ENCODE results near the gene MED27. TPM values are rescaled to one million over a fixed set of nuclear protein-coding genes. Genes with fewer than 3 reads are reported as not detected.

MED27 gene
- total and polyA plus RNA-seq, 9 of the 15 experiments (the other 6 are each of a cell fraction or from before 2014, with no cell fraction given) = 24.4 to 91.0 (median 36.1) TPM

DNA sequence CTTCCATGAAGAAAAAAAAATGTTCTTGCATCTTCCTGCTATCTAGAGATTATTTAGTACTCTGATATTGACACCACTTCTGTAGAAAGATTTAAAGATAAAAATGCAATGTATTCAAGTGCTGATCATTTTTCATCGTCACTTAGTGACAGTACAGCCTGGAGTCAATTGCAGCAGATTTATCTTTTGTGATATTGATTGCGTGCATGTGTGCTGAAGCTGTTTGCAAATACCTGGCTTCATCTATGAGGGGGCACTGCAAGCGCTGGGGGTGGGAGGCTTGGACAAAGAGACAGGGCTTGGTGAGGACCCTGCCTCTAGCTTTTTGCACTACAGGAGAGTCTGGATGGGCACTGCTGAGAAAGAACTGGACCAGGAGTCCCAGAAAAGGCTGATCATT, 38.0 kb upstream of the MED27 start:
- DNase-seq (ENCODE audit: extremely low read depth in 1 of 4, low spot score in 3 of 4) (no peak), ATAC-seq (no peak), FAIRE-seq (no peak)
- Histone ChIP-seq H2AFZ (ENCODE audit: low read depth, low read length) (no peak overlapping the region), H3K27me3 (ENCODE audit: control insufficient read depth in 2 of 2, insufficient read depth in 2 of 2, low read length in 2 of 2) (peaks cover 0 to 11% of the 10 kb centered on the region in 2 experiments; a peak in 2 of 5 replicates), H3K4me2 (ENCODE audit: insufficient read depth, low read length) (no peak overlapping the region), H3K9ac (ENCODE audit: insufficient read depth in 1 of 2, low read depth in 2 of 2, low read length in 2 of 2) (no peak overlapping the region), H3K27ac (ENCODE audit: extremely low read depth, low read depth, low read length) (no peak overlapping the region), H3K9me1 (ENCODE audit: control insufficient read depth, insufficient read depth, low read length) (no peaks in the 10 kb centered on the region), H4K20me1 (replicated peaks; ENCODE audit: control insufficient read depth, insufficient read depth, low read length) (peaks cover 6% of the 10 kb centered on the region; the same call in 1 of the 2 replicates), H3K36me3 (ENCODE audit: control insufficient read depth, insufficient read depth, low read length) (no peaks in the 10 kb centered on the region), H3K4me3 (no peak overlapping the region), H3K79me2 (ENCODE audit: control insufficient read depth, insufficient read depth, low read length) (no peaks in the 10 kb centered on the region), H3K4me1 (replicated peaks in 1 of 2; ENCODE audit: control insufficient read depth in 2 of 2, insufficient read depth in 2 of 2, low read length in 2 of 2) (0 out of 5 replicates have a peak, but pooled peaks cover 0 to 2% of the 10 kb centered on the region in 2 experiments), H3K9me3 (replicated peaks; ENCODE audit: control insufficient read depth, insufficient read depth, low read depth, low read length) (no peaks in the 10 kb centered on the region)
- ChIA-PET POLR2A (interaction anchor here (0.6 to 0.7 kb wide), 4 partner anchors 32 to 1279 kb away, joined by 3 read pairs; no protein-coding TSS in a partner anchor), CTCF (ENCODE audit: low intra/inter-chr PET ratio) (no interaction called here)
- WGBS (ENCODE audit: insufficient coverage, low coverage, missing lambda C conversion rate) = 4% methylated on average over 3 of the region's 3 CpGs
- in situ Hi-C loops (cut with MboI) (no loop called here), intact Hi-C loops (cut with micrococcal nuclease) (no loop called here)
- BruUV-seq (replicated peaks) = no TSS peak
- TF ChIP-seq HNRNPUL1 (IDR thresholded peaks at IDR 0.05; ENCODE audit: low read length) (no peak), HMG20A (CRISPR knock-in tag; conservative IDR thresholded peaks at IDR 0.05) (no peak), ZNF124 (CRISPR knock-in tag; IDR thresholded peaks at IDR 0.05) (no peak), ZNF584 (CRISPR knock-in tag; IDR thresholded peaks at IDR 0.05; ENCODE audit: low read depth) (no peak), HCFC1 (IDR thresholded peaks at IDR 0.05; ENCODE audit: low read depth, low read length) (no peak), ZNF41 (CRISPR knock-in tag; conservative IDR thresholded peaks at IDR 0.05) (no peak), BACH1 (tag; IDR thresholded peaks at IDR 0.05) (no peak)

DNA sequence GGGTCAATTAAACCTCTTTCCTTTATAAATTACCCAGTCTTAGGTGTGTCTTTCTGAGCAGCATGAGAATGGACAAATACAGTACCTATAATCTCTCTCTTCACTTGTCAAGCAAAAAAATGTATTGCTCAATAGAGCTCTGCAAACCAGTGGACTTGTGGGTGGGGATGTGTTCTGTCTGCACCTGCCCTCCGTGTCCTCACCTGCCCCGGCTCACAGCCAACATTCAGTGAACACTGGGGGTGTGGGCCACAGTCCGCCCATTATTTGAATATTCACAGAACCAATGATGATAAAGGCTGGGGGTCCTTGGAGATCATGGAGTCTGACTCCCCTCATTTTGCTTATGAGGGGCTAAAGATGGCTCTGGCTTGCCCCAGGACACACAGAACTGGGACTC, 36.9 kb upstream of the MED27 start:
- Histone ChIP-seq H4K20me1 (replicated peaks; ENCODE audit: control insufficient read depth, insufficient read depth, low read length) (peaks cover 5% of the 10 kb centered on the region; the same call in 1 of the 2 replicates), H3K4me3 (no peak overlapping the region), H3K9me1 (ENCODE audit: control insufficient read depth, insufficient read depth, low read length) (no peaks in the 10 kb centered on the region), H3K4me2 (ENCODE audit: insufficient read depth, low read length) (no peak overlapping the region), H3K9me3 (replicated peaks; ENCODE audit: control insufficient read depth, insufficient read depth, low read depth, low read length) (no peaks in the 10 kb centered on the region), H3K27me3 (ENCODE audit: control insufficient read depth in 2 of 2, insufficient read depth in 2 of 2, low read length in 2 of 2) (peaks cover 1 to 11% of the 10 kb centered on the region in 2 experiments; a peak in 3 of 5 replicates), H3K27ac (ENCODE audit: extremely low read depth, low read depth, low read length) (no peak overlapping the region), H3K79me2 (ENCODE audit: control insufficient read depth, insufficient read depth, low read length) (no peaks in the 10 kb centered on the region), H3K9ac (ENCODE audit: insufficient read depth in 1 of 2, low read depth in 2 of 2, low read length in 2 of 2) (no peak overlapping the region), H3K4me1 (replicated peaks in 1 of 2; ENCODE audit: control insufficient read depth in 2 of 2, insufficient read depth in 2 of 2, low read length in 2 of 2) (0 out of 5 replicates have a peak, but pooled peaks cover 0 to 2% of the 10 kb centered on the region in 2 experiments), H2AFZ (ENCODE audit: low read depth, low read length) (no peak overlapping the region), H3K36me3 (ENCODE audit: control insufficient read depth, insufficient read depth, low read length) (no peaks in the 10 kb centered on the region)
- no TSS peak for BruUV-seq (replicated peaks)
- ATAC-seq = no peak
- intact Hi-C loops (cut with micrococcal nuclease) (no loop called here), in situ Hi-C loops (cut with MboI) (no loop called here)
- no peak for FAIRE-seq
- no peak for DNase-seq (ENCODE audit: extremely low read depth in 1 of 4, low spot score in 3 of 4)
- CTCF ChIA-PET (ENCODE audit: low intra/inter-chr PET ratio) = no interaction called here
- WGBS (ENCODE audit: insufficient coverage, low coverage, missing lambda C conversion rate) = 0% methylated on average over 3 of the region's 3 CpGs
- TF ChIP-seq ZNF217 (CRISPR knock-in tag; IDR thresholded peaks at IDR 0.05) (no peak), HNRNPH1 (optimal IDR thresholded peaks at IDR 0.05; ENCODE audit: low read depth, low read length) (no peak), OTX1 (CRISPR knock-in tag; IDR thresholded peaks at IDR 0.05) (no peak), FOXP1 (CRISPR knock-in tag; IDR thresholded peaks at IDR 0.05) (no peak), RBFOX2 (IDR thresholded peaks at IDR 0.05; ENCODE audit: low read depth, low read length) (no peak), JUNB (CRISPR knock-in tag; conservative IDR thresholded peaks at IDR 0.05) (no peak), TEAD1 (CRISPR knock-in tag; IDR thresholded peaks at IDR 0.05) (no peak), ARHGAP35 (IDR thresholded peaks at IDR 0.05; ENCODE audit: partially characterized antibody) (no peak)
- TF ChIP-seq, protein P1, sequence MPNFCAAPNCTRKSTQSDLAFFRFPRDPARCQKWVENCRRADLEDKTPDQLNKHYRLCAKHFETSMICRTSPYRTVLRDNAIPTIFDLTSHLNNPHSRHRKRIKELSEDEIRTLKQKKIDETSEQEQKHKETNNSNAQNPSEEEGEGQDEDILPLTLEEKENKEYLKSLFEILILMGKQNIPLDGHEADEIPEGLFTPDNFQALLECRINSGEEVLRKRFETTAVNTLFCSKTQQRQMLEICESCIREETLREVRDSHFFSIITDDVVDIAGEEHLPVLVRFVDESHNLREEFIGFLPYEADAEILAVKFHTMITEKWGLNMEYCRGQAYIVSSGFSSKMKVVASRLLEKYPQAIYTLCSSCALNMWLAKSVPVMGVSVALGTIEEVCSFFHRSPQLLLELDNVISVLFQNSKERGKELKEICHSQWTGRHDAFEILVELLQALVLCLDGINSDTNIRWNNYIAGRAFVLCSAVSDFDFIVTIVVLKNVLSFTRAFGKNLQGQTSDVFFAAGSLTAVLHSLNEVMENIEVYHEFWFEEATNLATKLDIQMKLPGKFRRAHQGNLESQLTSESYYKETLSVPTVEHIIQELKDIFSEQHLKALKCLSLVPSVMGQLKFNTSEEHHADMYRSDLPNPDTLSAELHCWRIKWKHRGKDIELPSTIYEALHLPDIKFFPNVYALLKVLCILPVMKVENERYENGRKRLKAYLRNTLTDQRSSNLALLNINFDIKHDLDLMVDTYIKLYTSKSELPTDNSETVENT (CRISPR knock-in tag; IDR thresholded peaks at IDR 0.05) = no peak
- POLR2A ChIA-PET = no interaction called here

Data from K562 (cell line).